NCI-H2029 (cell line): ENCODE measurements around the gene CMBL.
"Not testable (repeated sequence)": the region's sequence is repeated elsewhere in the genome, so short reads cannot be mapped to it uniquely, and the experiment has no call there.

Experiments
- DNase-seq: peaks from one replicate; lab custom pipeline; 2025; lab: John Stamatoyannopoulos, UW

The CMBL gene

DNA sequence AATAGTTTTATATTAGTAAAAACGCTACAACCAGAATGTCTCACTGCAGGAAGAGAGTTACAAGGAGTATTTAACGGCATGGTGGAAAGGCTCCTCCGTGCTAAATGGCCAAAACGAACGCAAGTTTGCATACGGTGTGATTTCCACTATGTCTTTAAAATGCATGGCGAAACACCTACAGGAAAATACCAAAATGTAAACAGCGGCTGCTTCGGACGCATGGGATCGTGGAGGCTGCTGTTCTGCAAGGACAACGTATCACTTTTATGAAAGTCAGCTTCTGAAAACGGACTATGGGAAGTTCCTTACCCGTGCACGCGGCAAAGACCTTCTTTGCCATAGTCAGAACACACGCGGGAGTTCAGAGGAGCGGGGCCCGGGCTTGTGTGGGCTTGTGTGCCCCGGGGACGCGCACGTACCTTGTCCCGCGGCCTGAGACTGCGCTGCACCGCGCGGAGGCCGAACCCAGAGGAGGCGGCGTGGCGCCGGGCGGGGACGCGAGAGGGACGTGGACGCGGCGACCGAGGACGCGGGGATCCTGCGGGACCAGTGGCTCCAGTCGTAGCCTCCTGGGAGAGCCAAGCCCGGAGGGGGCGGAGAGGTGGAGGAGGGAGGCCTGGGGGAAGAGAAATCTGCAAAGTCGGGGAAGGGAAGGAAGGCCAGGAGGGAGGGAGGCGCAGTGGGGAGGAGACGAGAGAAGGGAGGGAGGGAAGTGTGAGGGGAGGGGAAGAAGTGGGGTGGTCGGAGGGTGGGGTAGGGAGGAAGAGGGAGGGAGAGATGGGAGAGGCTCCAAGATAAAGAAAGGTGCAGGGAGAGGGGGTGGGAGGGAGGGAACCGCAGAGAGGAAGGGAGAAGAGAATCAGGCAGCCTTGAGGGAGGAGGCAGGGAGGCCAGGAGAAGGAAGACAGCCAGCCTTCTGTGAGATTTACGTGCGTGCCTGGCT is at the start of gene CMBL:
CMBL (minus strand) TSS at position 697 of the 943 bp plus-strand sequence. CDS start 17,140 bp downstream, outside the sequence.
- peak; percentile 68 for DNase-seq

GRCh38 chr5:10355071-10355889 is 47.6 kb upstream of the CMBL start:
- no peak for DNase-seq

- peak; percentile 43 for DNase-seq
These were observed 46.6 kb upstream of the CMBL start for GRCh38 chr5:10354048-10354872.

DNA sequence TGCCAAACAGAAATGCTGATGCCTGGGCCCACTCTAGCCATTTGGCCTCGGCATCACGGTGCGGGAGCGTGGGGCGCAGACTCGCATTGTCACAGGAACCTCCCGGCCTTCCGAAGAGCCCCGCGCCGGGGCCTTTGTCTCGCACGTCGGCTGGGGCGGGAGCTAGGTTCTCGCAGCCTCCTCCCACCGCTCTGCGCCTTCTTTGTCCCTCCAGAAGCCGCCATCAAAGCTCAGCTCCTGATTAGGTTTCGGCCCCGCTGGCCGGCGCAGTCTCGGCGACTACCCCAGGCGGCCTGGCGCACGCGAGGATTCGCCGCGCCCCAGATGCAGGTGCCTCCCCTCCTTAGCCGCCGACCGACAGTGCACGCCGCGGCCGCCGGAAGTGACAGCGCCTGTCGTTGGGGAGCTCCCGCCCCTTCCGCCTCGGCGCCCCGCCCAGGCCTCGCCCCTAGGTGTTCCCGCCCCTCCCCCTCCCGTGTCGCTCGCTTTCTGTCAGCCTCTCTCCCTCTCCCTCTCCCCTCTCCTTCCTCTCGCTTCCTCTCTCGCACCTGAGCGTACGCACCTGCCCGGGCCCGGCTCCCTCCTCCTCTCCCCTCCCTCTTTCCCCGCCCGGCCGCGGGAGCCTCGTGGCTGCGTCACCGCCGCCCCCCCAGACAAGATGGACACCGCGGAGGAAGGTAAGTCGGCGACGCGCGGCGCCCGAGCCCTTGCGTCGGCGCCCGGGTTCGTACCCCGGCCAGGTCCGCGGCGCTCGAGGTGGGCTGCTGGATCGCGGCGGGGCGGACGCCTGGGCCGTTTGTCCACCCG is 45.7 kb upstream of the CMBL start, which contains the start of gene MARCHF6:
MARCHF6 (plus strand) TSS at position 455 of the 807 bp plus-strand sequence; CDS start at position 659, 204 bp downstream.
- DNase-seq, result peak; percentile 97

GRCh38 chr5:10352430-10353240 is 44.9 kb upstream of the CMBL start:
- DNase-seq, result peak; percentile 54

GRCh38 chr5:10351919-10352318 is 44.2 kb upstream of the CMBL start:
- DNase-seq, result no peak

- DNase-seq, result no peak
These were observed 43.6 kb upstream of the CMBL start for GRCh38 chr5:10351199-10351905.

DNA sequence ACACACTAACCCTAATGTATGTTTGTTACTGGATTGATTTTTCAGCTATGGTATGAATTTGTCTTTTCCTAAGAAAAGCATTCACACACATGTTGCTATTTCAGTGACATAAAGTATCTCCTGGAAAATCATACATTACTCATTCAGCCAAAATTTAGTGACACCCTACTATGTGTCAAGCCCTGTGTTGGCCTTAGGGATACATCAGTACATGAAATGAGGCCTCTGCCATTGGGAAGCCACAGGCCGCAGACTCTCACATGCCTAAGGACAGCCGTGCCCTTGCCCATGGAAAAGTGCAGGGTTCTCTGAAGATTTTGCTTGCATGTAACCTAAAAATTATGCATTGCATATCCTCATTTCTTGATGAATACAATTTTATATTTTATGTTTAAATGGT is 40.6 kb upstream of the CMBL start:
- no peak for DNase-seq

DNA sequence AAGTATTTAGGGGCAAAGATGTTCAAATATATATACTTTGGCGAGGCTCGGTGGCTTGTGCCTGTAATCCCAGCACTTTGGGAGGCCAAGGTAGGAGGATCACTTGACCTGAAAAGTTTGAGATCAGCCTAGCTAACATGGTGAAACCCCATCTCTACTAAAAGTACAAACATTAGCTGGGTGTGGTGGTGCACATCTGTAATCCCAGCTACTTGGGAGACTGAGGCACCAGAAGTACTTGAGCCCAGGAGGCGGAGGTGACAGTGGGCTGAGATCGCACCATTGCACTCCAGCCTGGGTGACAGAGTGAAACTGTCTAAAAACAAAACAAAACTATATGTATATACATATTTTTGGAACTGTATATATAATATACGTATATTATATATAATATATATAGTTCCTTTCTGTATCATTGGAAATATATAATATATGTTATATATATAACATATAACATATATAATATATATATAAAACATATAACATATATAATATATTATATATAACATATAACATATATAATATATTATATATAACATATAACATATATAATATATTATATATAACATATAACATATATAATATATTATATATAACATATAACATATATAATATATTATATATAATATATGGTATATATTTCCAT is 36.9 kb upstream of the CMBL start:
- DNase-seq, result not testable (repeated sequence)

DNA sequence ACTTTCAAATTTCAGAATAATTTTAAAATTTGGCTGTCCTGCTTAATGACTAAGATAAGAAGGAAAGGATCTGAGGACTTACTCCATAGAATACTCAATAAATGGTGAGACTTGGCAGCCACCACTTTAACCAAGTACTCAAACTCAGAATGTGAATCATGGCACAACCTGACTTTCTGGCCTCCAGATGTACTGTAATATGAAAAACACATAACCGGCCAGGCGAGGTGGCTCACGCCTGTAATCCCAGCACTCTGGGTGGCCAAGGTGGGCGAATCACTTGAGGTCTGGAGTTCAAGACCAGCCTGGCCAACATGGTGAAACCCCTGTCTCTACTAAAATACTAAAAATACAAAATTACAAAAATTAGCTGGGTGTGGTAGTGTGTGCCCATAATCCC is 35.8 kb upstream of the CMBL start:
- no peak for DNase-seq

DNA sequence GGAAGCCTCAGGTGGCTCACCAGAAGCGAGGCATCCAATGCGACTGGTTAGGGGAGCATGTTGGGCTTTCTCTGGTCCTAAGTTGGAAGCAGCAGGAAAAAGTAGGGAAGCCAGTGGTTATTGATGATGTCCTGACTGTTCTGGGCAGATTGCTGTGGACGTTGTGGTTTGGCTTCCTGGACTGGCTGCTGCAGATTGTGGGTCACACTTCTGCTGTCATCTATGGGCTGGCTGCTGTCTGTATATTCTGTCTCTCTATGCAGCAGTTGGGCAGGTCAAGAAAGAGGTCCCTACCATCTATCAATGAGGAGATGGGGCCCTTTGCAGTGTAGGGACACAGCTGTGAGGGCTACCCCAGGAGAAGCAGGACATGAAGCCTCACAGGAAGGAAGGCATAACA is 32.3 kb upstream of the CMBL start:
- DNase-seq, result no peak

DNA sequence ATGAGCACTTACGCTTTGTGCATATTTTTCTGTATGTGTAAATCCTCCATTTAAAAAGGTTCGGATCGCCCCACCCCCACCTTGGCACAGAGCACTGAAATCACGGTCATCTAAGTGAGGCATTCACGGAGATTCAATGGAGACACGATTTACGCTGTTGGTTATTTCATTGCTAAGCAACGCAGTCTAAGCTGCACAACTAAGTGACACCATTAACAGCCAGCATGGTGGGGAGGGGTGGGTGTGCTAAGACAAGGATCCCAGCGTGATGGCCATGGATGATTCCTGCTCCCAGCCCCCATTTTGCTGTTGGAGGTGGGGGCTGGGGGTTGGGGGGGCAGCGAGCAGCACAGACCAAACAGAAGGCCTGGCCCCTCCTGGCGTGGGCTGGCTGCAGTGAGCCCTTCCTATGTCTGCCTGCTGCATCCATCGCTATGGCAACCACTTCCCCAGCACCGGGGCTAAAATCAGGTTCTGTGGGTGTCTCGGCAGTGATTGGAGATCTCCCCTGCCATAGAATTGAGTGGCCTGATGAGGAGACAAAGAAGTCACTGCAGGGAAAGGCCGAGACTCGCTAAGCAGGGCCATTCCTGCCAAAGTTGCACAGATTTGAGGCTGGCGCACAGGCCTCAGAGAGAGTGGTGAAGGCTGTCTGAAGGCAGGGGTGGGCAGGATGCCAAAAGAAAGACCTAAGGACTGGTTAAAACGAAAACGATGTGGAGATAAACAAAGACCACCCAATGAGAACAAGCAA is 31.5 kb upstream of the CMBL start:
- peak; percentile 22 for DNase-seq

GRCh38 chr5:10338686-10339057 is 31.0 kb upstream of the CMBL start:
- DNase-seq, result no peak

GRCh38 chr5:10337986-10338385 is 30.3 kb upstream of the CMBL start:
- no peak for DNase-seq

DNA sequence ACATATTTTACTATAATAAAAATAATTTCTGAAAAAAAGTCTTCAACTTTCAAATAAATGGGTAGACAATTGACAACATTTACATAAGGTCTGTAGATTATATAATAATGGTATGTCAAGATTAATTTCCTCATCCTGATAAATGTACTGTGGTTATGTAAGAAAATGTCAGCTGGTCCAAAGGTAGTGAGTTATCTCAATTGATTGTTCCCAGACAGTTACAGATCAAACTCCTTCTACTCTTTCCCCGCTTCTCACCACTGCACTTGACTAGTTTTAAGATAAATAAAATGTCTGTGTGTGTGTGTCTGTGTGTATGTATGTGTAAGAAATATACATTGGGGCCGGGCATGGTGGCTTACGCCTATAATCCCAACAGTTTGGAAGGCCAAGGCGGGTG is 29.4 kb upstream of the CMBL start:
- no peak for DNase-seq

GRCh38 chr5:10335711-10336470 is 28.2 kb upstream of the CMBL start:
- no peak for DNase-seq

DNA sequence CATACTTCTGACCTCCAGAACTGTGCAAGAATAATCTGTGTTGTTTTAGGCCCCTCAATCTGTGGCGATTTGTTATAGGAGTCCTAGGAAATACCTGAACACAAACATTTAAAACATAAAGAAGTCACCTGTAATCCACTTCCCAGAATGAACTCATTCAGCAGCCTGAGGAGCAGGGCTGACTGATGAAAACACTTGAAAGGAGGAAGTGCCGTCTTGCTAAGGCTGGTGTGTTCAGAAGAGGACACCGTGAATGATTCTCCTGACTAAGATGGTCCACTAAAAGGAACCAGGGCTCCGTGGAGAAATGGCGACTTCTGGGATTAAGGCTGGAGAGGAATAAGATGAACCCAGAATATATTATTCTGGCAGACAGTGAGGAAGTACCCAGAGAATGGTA is 27.1 kb upstream of the CMBL start:
- peak; percentile 24 for DNase-seq
